ENCODE results near the gene RBBP5.

Gene RBBP5

DNA sequence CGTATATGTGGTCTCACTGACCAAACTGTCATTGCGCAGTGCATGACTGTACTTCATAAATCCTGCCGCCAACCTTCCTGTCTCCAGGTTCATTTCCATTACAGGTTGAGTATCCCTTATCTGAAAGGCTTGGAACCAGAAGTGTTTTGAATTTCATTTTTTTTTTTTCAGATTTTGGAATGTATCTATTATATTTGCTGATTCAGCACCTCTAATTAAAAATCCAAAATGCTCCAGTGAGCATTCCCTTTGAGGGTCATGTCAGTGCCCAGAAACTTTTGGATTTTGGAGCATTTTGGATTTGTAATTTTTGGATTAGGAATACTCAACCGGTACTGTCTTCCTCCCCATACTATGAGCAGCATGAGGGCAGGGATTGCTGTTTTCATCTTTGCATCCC lies 30.7 kb upstream of the RBBP5 start:
- ATAC-seq (ENCODE audit: low read depth): no peak
- no peaks in the 10 kb centered on the region for H3K4me1 ChIP-seq (ENCODE audit: insufficient read depth, poor library complexity, severe bottlenecking)
- no peak overlapping the region for H3K27ac ChIP-seq (ENCODE audit: poor library complexity, severe bottlenecking)
- no peak for DNase-seq (ENCODE audit: low spot score)
- H3K9me3 ChIP-seq (ENCODE audit: severe bottlenecking): peaks cover 6% of the 10 kb centered on the region
- H3K36me3 ChIP-seq (ENCODE audit: low read depth): peaks cover 42% of the 10 kb centered on the region
- no peaks in the 10 kb centered on the region for H3K27me3 ChIP-seq (ENCODE audit: insufficient read depth, poor library complexity, severe bottlenecking)
- no peak overlapping the region for H3K4me3 ChIP-seq (ENCODE audit: severe bottlenecking)
- TF ChIP-seq, protein P1, sequence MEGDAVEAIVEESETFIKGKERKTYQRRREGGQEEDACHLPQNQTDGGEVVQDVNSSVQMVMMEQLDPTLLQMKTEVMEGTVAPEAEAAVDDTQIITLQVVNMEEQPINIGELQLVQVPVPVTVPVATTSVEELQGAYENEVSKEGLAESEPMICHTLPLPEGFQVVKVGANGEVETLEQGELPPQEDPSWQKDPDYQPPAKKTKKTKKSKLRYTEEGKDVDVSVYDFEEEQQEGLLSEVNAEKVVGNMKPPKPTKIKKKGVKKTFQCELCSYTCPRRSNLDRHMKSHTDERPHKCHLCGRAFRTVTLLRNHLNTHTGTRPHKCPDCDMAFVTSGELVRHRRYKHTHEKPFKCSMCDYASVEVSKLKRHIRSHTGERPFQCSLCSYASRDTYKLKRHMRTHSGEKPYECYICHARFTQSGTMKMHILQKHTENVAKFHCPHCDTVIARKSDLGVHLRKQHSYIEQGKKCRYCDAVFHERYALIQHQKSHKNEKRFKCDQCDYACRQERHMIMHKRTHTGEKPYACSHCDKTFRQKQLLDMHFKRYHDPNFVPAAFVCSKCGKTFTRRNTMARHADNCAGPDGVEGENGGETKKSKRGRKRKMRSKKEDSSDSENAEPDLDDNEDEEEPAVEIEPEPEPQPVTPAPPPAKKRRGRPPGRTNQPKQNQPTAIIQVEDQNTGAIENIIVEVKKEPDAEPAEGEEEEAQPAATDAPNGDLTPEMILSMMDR (IDR thresholded peaks at IDR 0.05; ENCODE audit: poor library complexity, severe bottlenecking): no peak

DNA sequence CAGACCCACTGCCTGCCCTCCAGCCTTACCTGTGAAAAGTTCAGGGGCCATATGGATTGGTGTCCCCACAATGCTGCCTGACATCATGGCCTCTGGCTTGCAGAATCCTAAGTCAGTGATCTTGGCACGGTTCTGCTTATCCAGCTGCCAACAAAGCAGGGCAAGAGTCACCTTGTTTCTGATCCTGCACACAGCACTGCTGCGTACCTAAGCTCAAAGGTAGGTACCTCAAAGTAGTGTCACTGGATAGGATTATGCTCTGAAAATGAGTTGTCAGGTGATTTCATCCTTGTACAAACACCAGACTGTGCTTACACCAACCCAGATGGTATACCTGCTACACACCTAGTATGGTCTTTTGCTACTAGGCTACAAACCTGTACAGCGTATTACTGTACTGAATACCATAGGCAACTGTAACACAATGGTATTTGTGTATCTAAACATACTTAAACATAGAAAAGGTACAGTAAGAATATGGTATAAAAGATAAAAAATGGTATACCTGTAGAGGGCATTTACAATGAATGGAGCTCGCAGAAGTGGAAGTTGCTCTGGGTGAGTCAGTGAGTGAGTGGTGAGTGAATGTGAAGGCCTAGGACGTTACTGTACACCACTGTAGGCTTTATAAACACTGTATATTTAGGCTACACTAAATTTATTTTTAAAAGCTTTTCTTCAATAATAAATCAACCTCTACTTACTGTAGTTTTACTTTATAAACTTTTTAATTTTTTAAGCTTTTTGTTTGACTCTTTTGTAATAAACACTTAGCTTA lies 29.1 kb upstream of the RBBP5 start:
- Histone ChIP-seq H3K36me3 (ENCODE audit: low read depth) (peaks cover 25% of the 10 kb centered on the region), H3K4me1 (ENCODE audit: insufficient read depth, poor library complexity, severe bottlenecking) (no peaks in the 10 kb centered on the region), H3K4me3 (ENCODE audit: severe bottlenecking) (no peak overlapping the region), H3K9me3 (ENCODE audit: severe bottlenecking) (peaks cover 3% of the 10 kb centered on the region), H3K27me3 (ENCODE audit: insufficient read depth, poor library complexity, severe bottlenecking) (no peaks in the 10 kb centered on the region), H3K27ac (ENCODE audit: poor library complexity, severe bottlenecking) (no peak overlapping the region)
- ATAC-seq (ENCODE audit: low read depth): no peak
- DNase-seq (ENCODE audit: low spot score): no peak
- TF ChIP-seq, protein P1 (IDR thresholded peaks at IDR 0.05; ENCODE audit: poor library complexity, severe bottlenecking): no peak

DNA sequence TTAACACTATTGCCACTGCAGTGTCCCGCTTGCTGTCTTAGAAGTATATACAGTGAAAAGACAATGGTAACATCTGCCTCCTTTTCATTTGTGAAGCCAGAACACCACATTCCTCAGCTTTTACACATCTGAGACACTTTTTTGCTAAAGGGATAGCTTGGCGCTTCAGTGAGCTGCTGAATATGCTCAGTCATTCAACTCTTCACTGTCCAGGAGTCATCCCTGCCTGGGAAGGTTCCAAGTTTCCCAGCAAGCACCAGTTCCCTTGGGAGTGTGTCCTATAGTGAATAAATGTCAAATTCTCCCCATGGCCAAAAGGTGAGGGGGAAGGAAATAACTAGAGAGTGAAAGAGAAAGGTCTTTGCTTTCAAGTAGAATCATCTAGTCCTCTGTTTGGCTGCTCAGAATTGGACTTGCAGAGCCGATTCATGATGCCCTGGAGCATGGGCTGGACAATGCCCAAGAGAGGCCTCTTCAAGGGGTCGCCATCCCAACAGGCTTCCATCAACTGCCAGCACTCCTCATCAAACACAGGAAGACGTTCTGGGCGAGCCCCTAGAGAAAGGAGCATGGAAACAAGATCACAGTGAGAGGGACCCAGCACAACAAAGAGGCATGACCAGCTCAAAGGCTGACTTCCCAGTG lies 25.5 kb upstream of the RBBP5 start:
- H3K9me3 ChIP-seq (ENCODE audit: severe bottlenecking): no peaks in the 10 kb centered on the region
- no peaks in the 10 kb centered on the region for H3K4me1 ChIP-seq (ENCODE audit: insufficient read depth, poor library complexity, severe bottlenecking)
- no peaks in the 10 kb centered on the region for H3K27me3 ChIP-seq (ENCODE audit: insufficient read depth, poor library complexity, severe bottlenecking)
- DNase-seq (ENCODE audit: low spot score) (no peak), ATAC-seq (ENCODE audit: low read depth) (no peak)
- 0 out of 2 replicates have a peak, but pooled peaks cover 3% of the 10 kb centered on the region for H3K36me3 ChIP-seq (ENCODE audit: low read depth)
- H3K4me3 ChIP-seq (ENCODE audit: severe bottlenecking): no peak overlapping the region
- TF ChIP-seq, protein P1 (IDR thresholded peaks at IDR 0.05; ENCODE audit: poor library complexity, severe bottlenecking): no peak
- H3K27ac ChIP-seq (ENCODE audit: poor library complexity, severe bottlenecking): no peak overlapping the region

DNA sequence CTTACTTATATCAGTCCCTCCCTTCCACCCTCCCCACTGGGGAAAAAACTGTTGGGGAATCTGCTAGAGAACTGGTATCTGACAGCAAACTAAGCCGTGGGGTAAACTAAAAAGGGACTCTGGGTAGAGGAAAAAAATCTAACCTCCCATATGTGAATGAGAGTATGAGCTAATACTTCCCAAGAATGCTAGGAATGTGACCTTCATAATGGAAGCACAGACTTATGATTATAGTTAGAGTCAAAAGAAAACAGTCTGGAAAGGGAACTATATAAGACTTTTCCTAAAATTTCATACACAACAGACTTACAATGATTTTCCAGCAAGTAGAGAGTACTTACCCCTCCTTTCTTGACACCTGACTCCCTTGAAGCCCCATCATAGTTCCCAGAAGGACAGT lies 23.0 kb upstream of the RBBP5 start:
- H3K27ac ChIP-seq (ENCODE audit: poor library complexity, severe bottlenecking): no peak overlapping the region
- ATAC-seq (ENCODE audit: low read depth) (peak; percentile 59), DNase-seq (ENCODE audit: low spot score) (no peak)
- no peak overlapping the region for H3K4me3 ChIP-seq (ENCODE audit: severe bottlenecking)
- TF ChIP-seq, protein P1 (IDR thresholded peaks at IDR 0.05; ENCODE audit: poor library complexity, severe bottlenecking): no peak
- no peaks in the 10 kb centered on the region for H3K27me3 ChIP-seq (ENCODE audit: insufficient read depth, poor library complexity, severe bottlenecking)
- H3K9me3 ChIP-seq (ENCODE audit: severe bottlenecking): no peaks in the 10 kb centered on the region
- no peaks in the 10 kb centered on the region for H3K4me1 ChIP-seq (ENCODE audit: insufficient read depth, poor library complexity, severe bottlenecking)
- H3K36me3 ChIP-seq (ENCODE audit: low read depth): no peaks in the 10 kb centered on the region

All from RWPE2 (cell line).